GM12891 (cell line): ENCODE results near the gene MGAT3.

Source experiments
- PAX5 ChIP-seq: IDR thresholded peaks from 2 replicates; pipeline ENCODE4 v1.6.1; 2011; ENCODE audit warnings: low read length, moderate library complexity, mild to moderate bottlenecking; ENCODE audit not compliant: insufficient read depth, severe bottlenecking
- POLR2A ChIP-seq: IDR thresholded peaks from 2 replicates; pipeline ENCODE4 v1.6.1; 2011; ENCODE audit warnings: low read depth, low read length, control low read depth
- POLR2AphosphoS5 ChIP-seq: IDR thresholded peaks from 2 replicates; pipeline ENCODE4 v1.6.1; 2011; ENCODE audit warnings: low read depth, low read length, control low read depth
- POU2F2 ChIP-seq: IDR thresholded peaks from 2 replicates; pipeline ENCODE4 v1.6.1; 2011; ENCODE audit warnings: low read depth, mild to moderate bottlenecking, control low read depth, low read length, moderate library complexity
- SPI1 ChIP-seq: IDR thresholded peaks from 2 replicates; pipeline ENCODE4 v1.6.1; 2011; ENCODE audit warnings: low read depth, low read length, control low read depth
- TAF1 ChIP-seq: IDR thresholded peaks from 2 replicates; pipeline ENCODE4 v1.6.1; 2011; ENCODE audit warnings: low read depth, low read length, control low read depth

GRCh38 chr22:39475902-39476301, 19.1 kb downstream of the MGAT3 start:
- no peak for TF ChIP-seq POLR2AphosphoS5
- TF ChIP-seq POLR2A, result no peak
- no peak for TF ChIP-seq TAF1
- TF ChIP-seq PAX5, result no peak
- no peak for TF ChIP-seq SPI1
- TF ChIP-seq POU2F2, result no peak
